Measurements from ENCODE around the gene HPSE2. TPM values are rescaled to one million over a fixed set of nuclear protein-coding genes. Genes with fewer than 3 reads are reported as not detected.

The HPSE2 gene
- total RNA-seq, 1 donor from 2014 or later = not detected

DNA sequence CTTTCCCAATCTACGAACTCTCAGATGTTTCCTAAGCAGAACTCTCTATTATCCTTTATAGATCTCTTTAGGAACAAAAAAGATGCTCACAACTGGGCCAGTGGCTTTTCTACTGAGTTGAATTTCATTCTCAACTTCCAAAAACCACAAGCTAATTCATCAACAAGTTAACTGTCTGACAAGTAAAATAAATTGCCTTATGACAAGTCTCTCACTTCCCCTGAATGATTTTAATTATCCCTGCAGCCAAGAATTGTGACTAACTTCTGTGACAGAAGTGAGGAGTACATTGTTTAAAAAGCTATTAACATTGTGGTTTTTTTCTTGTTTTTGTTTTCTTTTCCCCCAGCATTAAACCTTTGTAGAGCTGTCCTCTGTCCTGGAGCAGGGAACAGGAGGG is 343.1 kb downstream of the HPSE2 start:
- intact Hi-C loops (cut with DNase I) = no loop called here

DNA sequence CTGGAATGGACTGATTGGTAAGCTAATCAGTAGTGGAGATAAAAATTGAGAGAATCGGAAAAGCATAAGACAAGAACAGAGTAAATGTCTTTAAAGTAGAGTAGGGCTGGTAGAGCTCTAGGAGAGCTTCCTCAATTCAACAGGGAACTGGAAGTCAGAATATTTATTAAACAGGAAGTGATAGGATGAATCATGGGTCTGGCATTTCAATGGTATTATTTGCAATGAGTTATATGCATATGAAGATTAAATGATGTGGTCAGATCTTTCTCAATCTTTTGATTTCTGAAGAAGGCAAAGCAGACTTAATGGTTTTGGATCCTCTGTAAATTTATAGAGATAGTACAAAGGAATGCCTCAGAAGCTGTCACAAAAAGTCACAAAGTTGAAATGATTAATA is 349.0 kb downstream of the HPSE2 start:
- no peak for ATAC-seq (ENCODE audit: poor library complexity)
- intact Hi-C loops (cut with DNase I) = no loop called here
- no peak for DNase-seq

More for the DNA sequence above, 343.1 kb downstream of the HPSE2 start:
- DNase-seq (no peak), ATAC-seq (ENCODE audit: poor library complexity) (no peak)

DNA sequence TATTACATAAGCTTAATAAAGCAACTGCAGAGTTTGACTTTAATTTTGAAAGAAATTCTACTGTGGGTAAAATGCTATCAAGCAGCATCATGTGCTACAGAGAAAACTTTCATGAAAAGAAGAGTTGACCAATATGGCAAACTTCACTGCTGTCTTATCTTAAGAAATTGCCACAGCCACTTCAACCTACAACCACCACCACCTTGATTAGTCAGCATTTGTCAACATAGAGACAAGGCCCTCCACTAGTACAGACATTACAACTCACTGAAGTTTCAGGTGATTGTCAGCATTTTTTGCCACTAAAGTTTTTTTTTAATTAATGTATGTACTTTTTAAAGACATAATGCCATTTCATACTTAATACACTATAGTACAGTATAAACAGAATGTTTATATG is 350.3 kb downstream of the HPSE2 start:
- ATAC-seq (ENCODE audit: poor library complexity) (no peak), DNase-seq (no peak)
- intact Hi-C loops (cut with DNase I) = no loop called here

DNA sequence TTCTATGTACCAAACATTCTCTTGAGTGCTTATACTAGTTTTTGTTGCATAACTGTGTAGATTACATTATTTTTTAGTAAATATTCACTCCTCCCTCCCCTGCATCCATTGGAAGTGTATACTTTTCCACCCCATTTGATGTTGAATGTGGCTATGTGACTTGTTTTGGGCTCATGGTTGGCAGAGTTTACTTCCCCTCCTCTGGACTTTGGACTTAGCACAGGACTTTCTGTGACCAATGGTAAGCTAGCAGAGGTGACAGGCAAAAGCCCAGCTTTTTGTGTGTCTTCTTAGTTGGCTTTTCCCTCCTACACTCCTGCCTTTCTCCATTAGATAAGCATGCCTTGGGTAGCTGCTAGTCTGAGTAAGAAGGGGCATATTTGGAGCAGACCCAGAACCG is 353.9 kb downstream of the HPSE2 start:
- ATAC-seq (ENCODE audit: poor library complexity) (no peak), DNase-seq (no peak)
- intact Hi-C loops (cut with DNase I) = no loop called here

DNA sequence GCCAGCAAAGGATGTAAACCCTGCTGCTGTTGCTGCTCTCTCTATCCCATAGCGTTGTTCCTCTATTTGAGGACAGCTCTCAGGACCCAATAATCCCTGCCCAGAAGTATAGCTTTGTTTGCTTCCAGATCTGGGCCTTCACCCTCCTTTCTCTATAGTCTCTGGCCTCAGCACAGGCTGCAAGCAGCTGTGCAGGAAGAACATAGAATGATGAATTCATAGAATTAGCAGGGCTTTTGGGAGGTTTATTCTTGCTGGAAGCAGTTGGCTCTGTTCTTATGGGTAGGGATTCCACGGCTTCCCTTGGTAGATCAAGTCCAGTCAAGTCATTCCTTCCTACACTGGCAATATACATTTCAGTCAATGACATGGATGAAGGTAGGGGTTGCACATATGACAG is 354.7 kb downstream of the HPSE2 start:
- intact Hi-C loops (cut with DNase I) = no loop called here
- DNase-seq = no peak
- no peak for ATAC-seq (ENCODE audit: poor library complexity)

DNA sequence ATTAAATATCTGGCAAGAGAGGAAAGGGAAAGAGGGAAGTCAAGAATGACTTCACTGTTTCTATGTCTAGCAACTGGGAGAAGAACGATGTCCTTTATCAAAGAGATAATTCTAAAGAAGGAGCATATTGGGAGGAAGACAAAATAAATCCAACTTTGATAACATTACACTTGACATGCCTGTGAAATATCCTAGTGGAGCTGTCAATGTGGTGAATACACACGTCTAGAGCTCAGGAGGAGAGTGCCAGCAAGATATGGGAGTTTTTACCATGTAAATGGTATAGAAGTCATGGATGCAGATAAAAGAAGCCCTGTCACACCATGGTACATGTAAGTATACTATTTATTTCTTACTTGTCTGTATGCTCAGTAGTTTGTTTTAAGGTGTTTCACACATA is 356.7 kb downstream of the HPSE2 start:
- intact Hi-C loops (cut with DNase I) = no loop called here
- no peak for ATAC-seq (ENCODE audit: poor library complexity)
- DNase-seq = no peak

DNA sequence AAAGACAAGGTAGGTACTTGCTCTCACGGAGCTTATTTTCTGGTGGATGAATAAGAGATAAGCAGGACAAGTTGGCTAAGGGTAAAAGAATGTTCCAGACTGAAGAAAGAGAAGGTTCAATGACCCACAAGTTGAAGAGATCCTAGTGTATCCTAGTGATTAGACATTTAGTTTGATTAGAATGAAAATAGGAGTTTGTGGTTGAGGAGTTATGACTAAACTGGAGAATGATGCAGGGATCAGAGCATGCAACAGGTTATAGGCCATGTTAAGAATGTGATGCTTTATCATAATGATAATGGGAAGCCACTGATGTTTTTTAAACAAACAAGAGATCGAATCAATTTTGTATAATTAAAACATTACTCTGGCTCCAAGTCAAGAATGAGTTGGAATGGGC is 357.2 kb downstream of the HPSE2 start:
- ATAC-seq (ENCODE audit: poor library complexity) (no peak), DNase-seq (no peak)
- intact Hi-C loops (cut with DNase I) = no loop called here

DNA sequence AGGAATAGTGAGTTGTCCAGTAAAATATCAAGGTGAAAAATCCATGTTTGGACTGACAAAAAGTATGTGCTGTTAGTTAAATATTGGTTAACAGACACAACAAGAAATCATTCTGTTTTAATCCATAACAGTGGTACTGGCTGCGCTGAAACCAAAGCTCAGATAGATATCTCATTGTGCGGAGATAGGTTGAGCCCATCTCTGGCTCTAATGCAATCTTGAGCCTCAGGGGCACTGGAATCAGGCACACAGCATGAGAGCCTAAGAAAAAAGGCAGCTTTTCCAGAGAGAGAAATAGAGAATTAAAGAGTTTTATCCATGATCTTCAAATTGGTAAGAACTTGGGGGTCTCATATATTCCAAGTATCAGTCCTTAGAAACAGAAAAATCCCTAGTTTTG is 373.7 kb downstream of the HPSE2 start:
- ATAC-seq (ENCODE audit: poor library complexity) (no peak), DNase-seq (no peak)
- intact Hi-C loops (cut with DNase I) = no loop called here

DNA sequence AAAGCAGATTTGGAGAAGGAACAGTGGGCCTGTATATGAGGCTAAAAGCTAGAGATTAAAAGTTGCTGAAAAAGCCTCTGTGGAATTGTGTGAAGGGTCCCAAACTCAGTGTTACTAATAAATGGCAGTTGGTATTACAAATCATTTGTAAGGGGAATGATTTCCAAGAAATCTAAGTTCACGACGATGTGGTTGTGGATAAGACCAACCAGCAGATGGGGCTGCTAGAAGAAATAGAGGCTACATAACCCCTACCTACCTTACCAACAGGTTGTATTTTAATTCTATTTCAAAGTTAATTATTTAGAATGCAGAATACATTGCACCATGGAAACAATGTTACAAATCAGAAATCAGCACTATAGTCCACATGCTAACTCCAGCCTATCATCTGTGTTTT is 377.1 kb downstream of the HPSE2 start:
- intact Hi-C loops (cut with DNase I) = no loop called here
- ATAC-seq (ENCODE audit: poor library complexity) (no peak), DNase-seq (no peak)

DNA sequence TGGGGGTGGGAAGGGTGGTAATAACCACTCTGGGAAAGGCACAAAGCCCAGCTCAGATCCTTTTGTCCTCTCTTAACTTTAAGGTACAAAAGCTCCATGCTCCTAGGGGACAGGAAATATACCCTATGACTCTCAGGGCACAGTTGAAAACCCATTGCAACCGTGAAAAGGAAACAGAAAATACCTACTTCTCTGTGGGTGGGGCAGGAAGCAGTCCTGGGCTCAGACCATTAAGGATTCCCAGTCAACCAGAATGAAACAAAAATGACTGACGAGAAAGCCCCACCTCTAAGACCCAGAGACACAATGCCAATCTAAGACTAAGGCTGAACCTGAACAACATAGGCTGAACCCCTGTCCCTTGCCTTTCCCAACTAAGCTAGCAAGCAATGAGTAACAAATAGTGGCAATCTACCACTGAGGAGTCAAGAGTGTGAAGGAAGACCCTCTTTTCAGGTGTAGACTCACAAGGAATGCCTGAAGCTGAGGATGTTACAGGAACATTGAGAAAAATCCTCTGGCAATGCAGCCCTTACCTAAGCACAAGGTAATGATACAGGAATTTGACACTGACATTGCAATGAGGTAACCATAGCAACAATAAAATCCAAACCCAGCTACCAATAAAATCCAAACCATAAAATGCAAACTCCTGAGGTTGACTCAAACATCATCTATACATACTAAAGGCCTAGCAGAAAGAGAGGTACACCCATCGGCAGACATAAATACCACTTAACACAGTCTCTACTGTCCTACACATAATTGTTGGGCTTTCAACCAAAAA is 380.1 kb downstream of the HPSE2 start:
- intact Hi-C loops (cut with DNase I) = no loop called here
- ATAC-seq (ENCODE audit: poor library complexity) (no peak), DNase-seq (no peak)

DNA sequence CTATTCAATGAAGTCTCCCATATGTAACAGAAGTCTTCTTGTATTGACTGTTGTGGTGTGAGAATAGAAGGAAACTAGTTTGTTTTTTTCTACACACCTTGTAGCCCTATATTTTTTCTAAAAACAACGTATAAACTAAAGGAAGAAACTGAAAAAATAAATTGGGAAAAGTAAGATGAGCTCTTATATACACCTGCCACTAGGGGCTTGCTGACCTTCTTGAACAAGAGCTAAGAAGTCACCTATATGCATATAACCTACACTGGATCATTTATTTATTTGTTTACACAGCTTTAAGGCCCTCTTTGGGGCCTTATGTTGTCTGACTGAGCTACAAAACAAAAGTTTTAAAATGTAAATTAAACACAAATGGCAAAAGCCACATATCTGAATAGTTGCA is 383.0 kb downstream of the HPSE2 start:
- ATAC-seq (ENCODE audit: poor library complexity) = no peak
- no peak for DNase-seq
- intact Hi-C loops (cut with DNase I) = no loop called here

DNA sequence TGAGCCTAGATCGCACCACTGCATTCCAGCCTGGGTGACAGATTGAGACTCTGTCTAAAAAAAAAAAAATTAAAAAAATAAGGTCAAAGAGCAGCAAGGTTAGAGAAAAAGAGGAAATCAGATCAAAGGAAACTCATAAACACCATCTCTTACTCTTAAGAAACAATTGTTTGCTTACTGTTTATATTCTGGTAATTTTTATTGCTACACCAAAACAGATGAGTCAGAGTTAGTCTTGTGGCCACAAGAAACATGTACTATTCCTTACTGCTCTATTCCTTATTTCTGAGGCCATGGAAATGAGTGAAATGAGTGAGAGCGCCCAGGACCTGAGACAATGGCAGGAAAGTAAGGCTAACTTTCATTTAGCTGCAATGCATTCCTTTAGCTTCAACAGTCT is 387.3 kb downstream of the HPSE2 start:
- DNase-seq (no peak), ATAC-seq (ENCODE audit: poor library complexity) (no peak)
- intact Hi-C loops (cut with DNase I) = no loop called here

DNA sequence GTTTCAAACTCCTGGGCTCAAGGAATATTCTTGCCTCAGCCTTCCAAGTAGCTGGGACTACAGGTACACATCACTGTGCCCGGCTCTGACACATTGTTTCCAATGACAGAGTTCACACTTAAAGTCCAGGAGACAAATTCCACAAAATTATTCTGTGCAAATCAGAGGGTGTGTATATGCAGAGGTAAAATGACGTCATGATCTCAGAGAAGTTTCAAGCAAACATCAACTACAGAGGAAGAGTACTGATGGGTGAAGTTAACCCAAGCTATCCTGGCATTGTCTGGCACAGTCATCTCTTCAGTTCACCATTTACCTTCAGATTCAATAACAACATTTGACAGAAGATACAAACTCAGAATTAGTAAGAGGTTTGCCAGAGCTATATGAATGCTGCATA is 388.9 kb downstream of the HPSE2 start:
- intact Hi-C loops (cut with DNase I) = no loop called here
- no peak for DNase-seq
- ATAC-seq (ENCODE audit: poor library complexity) = no peak

DNA sequence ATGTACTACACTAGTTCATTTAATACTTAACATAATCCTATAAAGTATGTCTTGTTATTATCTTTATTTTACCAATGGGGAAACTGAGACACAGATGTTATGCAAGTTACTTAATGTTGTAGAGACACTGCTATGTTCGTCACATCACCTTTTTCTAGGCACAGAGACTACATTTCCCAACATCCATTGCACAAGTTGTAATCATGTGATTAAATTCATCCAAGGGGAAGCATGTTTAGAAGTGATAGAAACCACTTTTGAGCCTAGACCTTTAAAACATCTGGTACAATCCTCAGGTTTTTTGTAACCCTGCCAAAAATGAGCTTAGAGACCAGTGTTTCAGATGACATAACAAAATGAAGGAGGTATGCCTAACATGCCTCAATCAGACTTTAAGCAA is 402.1 kb downstream of the HPSE2 start:
- ATAC-seq (ENCODE audit: poor library complexity) = no peak
- no peak for DNase-seq
- intact Hi-C loops (cut with DNase I) = no loop called here

DNA sequence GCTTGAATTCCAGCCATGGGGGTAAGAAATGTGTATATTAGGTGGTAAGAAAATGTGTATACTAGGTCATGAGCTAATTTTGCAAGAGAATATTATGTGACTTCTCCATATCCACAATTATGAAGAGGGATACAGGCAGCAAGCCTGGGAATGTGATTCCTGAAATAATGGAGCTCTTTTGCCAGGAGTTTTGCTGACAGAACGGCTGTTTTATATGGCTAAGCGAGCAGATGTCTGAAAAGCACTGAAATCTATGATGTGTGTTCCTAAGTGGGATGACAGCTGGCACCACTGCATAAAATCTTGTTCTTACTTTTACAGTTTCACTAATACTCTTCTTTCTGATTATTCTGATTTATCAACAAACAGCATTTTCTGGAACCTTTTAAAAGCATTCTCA is 402.9 kb downstream of the HPSE2 start:
- no peak for ATAC-seq (ENCODE audit: poor library complexity)
- intact Hi-C loops (cut with DNase I) = no loop called here
- DNase-seq = no peak

DNA sequence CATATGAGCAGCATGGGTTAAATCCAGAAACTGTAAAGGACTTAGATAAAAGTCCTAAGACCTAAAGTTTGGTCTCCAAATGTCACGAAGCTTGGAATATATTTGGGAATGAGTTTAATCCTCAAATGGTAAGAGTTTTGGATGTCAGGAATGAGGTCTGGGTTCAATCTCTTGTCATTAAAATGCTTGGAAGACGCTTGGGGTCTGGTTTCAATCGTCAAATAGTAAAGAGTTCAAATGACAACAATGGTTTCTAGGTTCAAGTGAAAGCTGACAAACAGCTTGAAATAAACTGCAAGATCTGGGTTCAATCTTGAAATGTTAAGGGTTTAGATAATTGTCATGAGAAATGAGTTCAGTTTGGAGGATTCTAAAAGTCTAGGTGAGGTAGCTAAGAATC is 403.5 kb downstream of the HPSE2 start:
- ATAC-seq (ENCODE audit: poor library complexity) (no peak), DNase-seq (no peak)
- intact Hi-C loops (cut with DNase I) = no loop called here

DNA sequence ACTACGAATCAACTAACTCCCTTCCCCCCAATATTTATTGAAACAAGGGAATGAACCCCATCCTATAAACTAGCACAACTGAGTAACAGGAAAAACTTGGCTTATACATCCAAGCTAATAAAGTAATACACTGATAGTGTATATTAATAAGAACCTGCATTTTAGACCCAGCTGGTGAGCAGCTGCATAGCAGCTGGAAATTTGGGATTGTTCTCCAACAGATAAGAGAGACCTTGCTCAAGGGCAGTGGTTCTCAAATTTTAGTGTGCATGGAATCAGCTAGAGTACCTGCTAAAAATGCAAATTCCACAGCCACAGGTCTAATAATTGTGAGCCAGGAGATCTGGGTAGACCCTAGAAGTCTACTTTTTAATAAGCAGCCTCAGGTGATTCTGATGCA is 404.3 kb downstream of the HPSE2 start:
- no peak for DNase-seq
- ATAC-seq (ENCODE audit: poor library complexity) = no peak
- intact Hi-C loops (cut with DNase I) = no loop called here

DNA sequence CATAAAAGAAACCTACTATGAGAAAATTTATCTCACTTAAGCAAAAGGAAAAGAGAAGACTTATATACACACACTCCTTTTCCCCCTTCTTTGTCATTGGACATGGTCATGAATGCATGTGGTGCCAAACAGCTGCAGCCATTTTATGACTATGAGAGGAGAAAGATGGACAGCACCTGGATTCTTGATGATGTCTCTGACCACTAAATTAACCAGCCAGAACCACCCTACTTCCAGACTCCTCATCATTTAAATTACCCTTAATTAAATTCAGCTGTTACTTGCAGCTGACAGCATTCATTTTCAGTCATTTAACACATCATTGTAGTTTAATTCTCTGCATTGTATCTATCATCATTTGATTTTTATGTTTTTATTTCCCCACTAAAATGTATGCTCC is 409.9 kb downstream of the HPSE2 start:
- intact Hi-C loops (cut with DNase I) = no loop called here
- ATAC-seq (ENCODE audit: poor library complexity) (no peak), DNase-seq (no peak)

DNA sequence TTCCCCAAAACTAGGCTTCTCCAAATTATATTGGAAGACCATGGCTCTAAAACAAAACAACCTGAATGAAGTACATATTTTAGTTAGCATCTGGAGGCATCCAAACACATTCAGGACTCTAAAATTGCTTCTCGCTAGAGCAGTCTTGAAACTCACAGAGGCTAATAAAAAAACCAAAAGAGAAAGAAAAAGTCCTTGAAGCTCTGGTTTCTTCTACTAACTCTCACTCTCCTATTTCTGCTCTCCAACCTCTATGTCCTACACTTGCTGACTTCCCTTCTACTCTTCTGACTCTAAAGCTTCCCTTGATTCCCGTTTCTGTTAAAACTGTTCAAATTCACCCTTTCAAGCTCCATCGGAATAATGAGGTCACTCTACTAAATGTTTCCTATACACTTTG is 418.3 kb downstream of the HPSE2 start:
- intact Hi-C loops (cut with DNase I) = no loop called here
- no peak for DNase-seq
- no peak for ATAC-seq (ENCODE audit: poor library complexity)

DNA sequence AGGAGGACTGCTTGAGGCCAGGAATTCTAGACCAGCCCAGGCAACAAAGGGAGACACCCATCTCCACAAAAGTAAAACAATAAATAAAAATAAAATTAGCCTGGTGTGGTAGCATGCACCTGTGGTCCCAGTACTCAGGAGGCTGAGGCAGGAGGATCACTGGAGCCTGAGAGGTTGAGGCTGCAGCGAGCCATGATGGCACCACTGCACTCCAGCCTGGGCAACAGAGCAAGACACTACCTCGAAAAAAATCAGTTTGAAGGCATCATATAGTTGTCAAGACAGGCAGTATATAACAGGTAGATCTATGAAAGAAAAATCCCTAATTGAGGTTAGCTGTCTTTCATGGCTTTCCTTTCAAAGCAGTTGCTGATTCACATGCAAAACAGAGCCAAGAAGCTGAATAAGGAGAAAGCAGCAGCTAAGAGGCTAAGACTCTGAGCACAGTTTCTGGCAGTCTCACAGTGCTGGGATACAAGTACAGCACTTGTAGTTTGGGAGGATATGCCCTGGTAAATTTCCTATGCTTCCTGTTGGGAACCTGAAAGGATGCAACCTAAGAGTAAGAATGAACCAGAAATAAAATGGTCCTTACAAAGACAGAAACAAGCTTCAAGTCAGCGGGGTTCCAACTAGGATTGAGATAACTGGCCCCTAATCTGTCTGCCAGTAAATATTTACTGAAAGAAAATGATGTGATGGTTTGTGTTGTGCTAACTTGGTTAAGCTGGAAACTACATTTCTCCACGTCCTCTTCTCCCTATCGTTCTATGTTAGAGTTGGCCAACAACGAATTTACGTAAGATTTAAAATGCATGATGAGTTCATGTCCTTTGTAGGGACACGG is 420.4 kb downstream of the HPSE2 start:
- no peak for DNase-seq
- intact Hi-C loops (cut with DNase I) = no loop called here
- ATAC-seq (ENCODE audit: poor library complexity) = no peak

Data from Right ventricle myocardium superior (tissue), 1 donor.